ENCODE data around the gene ARID3B. TPM values are rescaled to one million over a fixed set of nuclear protein-coding genes. Genes with fewer than 3 reads are reported as not detected.
"Not testable (repeated sequence)": the region's sequence is repeated elsewhere in the genome, so short reads cannot be mapped to it uniquely, and the experiment has no call there.

ARID3B gene
- total RNA-seq, 1 donor from 2014 or later, result 5.8 TPM

GRCh38 chr15:74531144-74531811 is 9.7 kb upstream of the ARID3B start:
- no peak for DNase-seq (ENCODE audit: low spot score)

GRCh38 chr15:74535388-74536084 is 5.5 kb upstream of the ARID3B start:
- no peak for DNase-seq (ENCODE audit: low spot score)

- DNase-seq (ENCODE audit: low spot score), result no peak
These were observed 3.3 kb upstream of the ARID3B start for GRCh38 chr15:74537736-74538135.

GRCh38 chr15:74539521-74539920 is 1.5 kb upstream of the ARID3B start:
- DNase-seq (ENCODE audit: low spot score), result not testable (repeated sequence)

- no peak for DNase-seq (ENCODE audit: low spot score)
These were observed 759 bp upstream of the ARID3B start for GRCh38 chr15:74540161-74540760.

- DNase-seq (ENCODE audit: low spot score), result no peak
These were observed 610 bp downstream of the ARID3B start for GRCh38 chr15:74541494-74542165.

- no peak for DNase-seq (ENCODE audit: low spot score)
These were observed 1.4 kb downstream of the ARID3B start for GRCh38 chr15:74542166-74543042.

- DNase-seq (ENCODE audit: low spot score), result no peak
These were observed 2.0 kb downstream of the ARID3B start for GRCh38 chr15:74543043-74543422.

GRCh38 chr15:74543583-74543982 is 2.6 kb downstream of the ARID3B start:
- no peak for DNase-seq (ENCODE audit: low spot score)

- DNase-seq (ENCODE audit: low spot score), result no peak
These were observed 4.1 kb downstream of the ARID3B start for GRCh38 chr15:74545086-74545485.

- DNase-seq (ENCODE audit: low spot score), result peak; percentile 99
These were observed 5.0 kb downstream of the ARID3B start for GRCh38 chr15:74545776-74546656.

GRCh38 chr15:74547616-74548015 is 6.6 kb downstream of the ARID3B start:
- no peak for DNase-seq (ENCODE audit: low spot score)

GRCh38 chr15:74548241-74548640 is 7.2 kb downstream of the ARID3B start:
- DNase-seq (ENCODE audit: low spot score), result no peak

GRCh38 chr15:74549816-74550215 is 8.8 kb downstream of the ARID3B start:
- DNase-seq (ENCODE audit: low spot score), result no peak

- no peak for DNase-seq (ENCODE audit: low spot score)
These were observed 10.7 kb downstream of the ARID3B start for GRCh38 chr15:74551714-74552113.

- no peak for DNase-seq (ENCODE audit: low spot score)
These were observed 11.9 kb downstream of the ARID3B start for GRCh38 chr15:74552773-74553441.

- DNase-seq (ENCODE audit: low spot score), result no peak
These were observed 14.2 kb downstream of the ARID3B start for GRCh38 chr15:74555192-74555591.

- no peak for DNase-seq (ENCODE audit: low spot score)
These were observed 17.7 kb downstream of the ARID3B start for GRCh38 chr15:74558706-74559105.

- no peak for DNase-seq (ENCODE audit: low spot score)
These were observed 22.4 kb downstream of the ARID3B start for GRCh38 chr15:74563442-74563841.

Measured in mesenteric fat pad (tissue), 1 donor.